ENCODE results near the gene BZW2.
"Not testable (repeated sequence)": the region's sequence is repeated elsewhere in the genome, so short reads cannot be mapped to it uniquely, and the experiment has no call there.

The BZW2 gene

DNA sequence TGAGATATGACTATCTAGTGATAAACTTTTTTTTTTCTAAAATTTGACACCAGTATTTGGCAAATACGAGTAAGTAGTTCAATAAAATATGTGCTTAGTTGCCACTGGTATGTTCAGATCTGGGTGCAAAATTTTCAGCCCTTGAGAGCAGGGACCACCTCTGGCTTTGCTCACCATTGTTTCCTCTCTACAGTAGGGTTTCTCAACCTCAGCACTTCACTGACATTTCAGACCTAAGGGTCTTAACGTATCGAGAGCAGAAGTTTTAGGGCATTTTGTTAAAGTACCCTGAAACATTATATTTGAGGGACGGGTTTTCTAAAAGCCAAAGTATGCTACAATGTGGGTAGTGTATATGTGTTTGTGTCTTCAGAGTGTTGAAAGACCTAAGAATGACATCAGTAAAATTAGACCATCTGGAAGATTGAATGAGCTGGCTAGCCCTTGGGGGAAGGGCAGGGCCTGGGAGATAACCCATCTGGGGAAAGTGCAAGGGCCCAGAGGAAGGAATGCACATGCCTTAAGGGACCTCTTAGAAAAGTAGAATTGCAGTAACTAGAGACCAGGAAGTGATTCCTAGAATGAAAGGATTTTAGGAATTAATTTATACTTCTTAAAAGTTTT lies 11.8 kb downstream of the BZW2 start:
- no peak for DNase-seq (ENCODE audit: extremely low read depth, insufficient read length)
- no peak for TF ChIP-seq CTCF (IDR thresholded peaks at IDR 0.05; ENCODE audit: insufficient read depth, low read length, poor library complexity, severe bottlenecking)
- Histone ChIP-seq H3K36me3 (ENCODE audit: control insufficient read depth, insufficient read depth, low read length) (no peaks in the 10 kb centered on the region), H3K27me3 (replicated peaks; ENCODE audit: control insufficient read depth, insufficient read depth, low read length) (no peaks in the 10 kb centered on the region), H3K4me3 (replicated peaks; ENCODE audit: low read depth, low read length) (no peak overlapping the region)

- H3K36me3 ChIP-seq (ENCODE audit: control insufficient read depth, insufficient read depth, low read length); H3K27me3 ChIP-seq (replicated peaks; ENCODE audit: control insufficient read depth, insufficient read depth, low read length); H3K4me3 ChIP-seq (replicated peaks; ENCODE audit: low read depth, low read length); DNase-seq (ENCODE audit: extremely low read depth, insufficient read length): not testable (repeated sequence)
Measured at GRCh38 chr7:16659854-16660497, 14.0 kb downstream of the BZW2 start.

GRCh38 chr7:16660702-16661464 lies 14.9 kb downstream of the BZW2 start:
- no peaks in the 10 kb centered on the region for H3K36me3 ChIP-seq (ENCODE audit: control insufficient read depth, insufficient read depth, low read length)
- H3K4me3 ChIP-seq (replicated peaks; ENCODE audit: low read depth, low read length): no peak overlapping the region
- no peaks in the 10 kb centered on the region for H3K27me3 ChIP-seq (replicated peaks; ENCODE audit: control insufficient read depth, insufficient read depth, low read length)
- DNase-seq (ENCODE audit: extremely low read depth, insufficient read length): no peak
- TF ChIP-seq CTCF (IDR thresholded peaks at IDR 0.05; ENCODE audit: insufficient read depth, low read length, poor library complexity, severe bottlenecking): no peak

GRCh38 chr7:16661924-16662323 lies 15.9 kb downstream of the BZW2 start:
- Histone ChIP-seq H3K36me3 (ENCODE audit: control insufficient read depth, insufficient read depth, low read length) (no peaks in the 10 kb centered on the region), H3K27me3 (replicated peaks; ENCODE audit: control insufficient read depth, insufficient read depth, low read length) (no peaks in the 10 kb centered on the region), H3K4me3 (replicated peaks; ENCODE audit: low read depth, low read length) (no peak overlapping the region)
- TF ChIP-seq CTCF (IDR thresholded peaks at IDR 0.05; ENCODE audit: insufficient read depth, low read length, poor library complexity, severe bottlenecking): no peak
- DNase-seq (ENCODE audit: extremely low read depth, insufficient read length): no peak

DNA sequence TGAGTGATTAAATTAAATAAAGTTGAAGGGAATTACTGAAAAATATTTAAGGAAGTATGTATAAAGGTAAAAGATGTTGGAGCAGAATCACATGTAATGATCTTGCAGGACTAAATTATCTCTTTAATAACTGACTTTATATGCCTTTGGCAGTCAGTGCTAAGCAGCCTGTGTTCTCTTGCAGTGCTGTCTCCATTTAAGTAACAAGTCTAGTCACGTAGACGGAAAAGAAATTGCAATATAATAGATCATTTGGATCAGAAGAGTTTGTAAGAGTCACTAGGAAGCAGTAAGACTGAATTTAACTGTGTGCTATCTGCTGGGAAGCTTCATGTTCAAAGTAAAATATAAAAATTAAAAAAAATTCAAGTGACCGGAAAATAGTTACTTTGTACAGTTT lies 21.4 kb downstream of the BZW2 start:
- Histone ChIP-seq H3K4me3 (replicated peaks; ENCODE audit: low read depth, low read length) (no peak overlapping the region), H3K36me3 (ENCODE audit: control insufficient read depth, insufficient read depth, low read length) (no peaks in the 10 kb centered on the region), H3K27me3 (replicated peaks; ENCODE audit: control insufficient read depth, insufficient read depth, low read length) (no peaks in the 10 kb centered on the region)
- DNase-seq (ENCODE audit: extremely low read depth, insufficient read length): no peak
- no peak for TF ChIP-seq CTCF (IDR thresholded peaks at IDR 0.05; ENCODE audit: insufficient read depth, low read length, poor library complexity, severe bottlenecking)

All from GM06990 (cell line).